ENCODE results near the gene CHEK2.
A peak's percentile ranks its signal among the peaks of the same experiment; 100 is the strongest.
"Not testable (repeated sequence)": the region's sequence is repeated elsewhere in the genome, so short reads cannot be mapped to it uniquely, and the experiment has no call there.

CHEK2 gene

GRCh38 chr22:28711341-28711740 is 30.3 kb downstream of the CHEK2 start:
- DNase-seq (ENCODE audit: low read depth), result no peak
- H3K4me3 ChIP-seq (ENCODE audit: low read length), result peak overlapping the region; percentile 45
- TF ChIP-seq CTCF (conservative IDR thresholded peaks at IDR 0.05; ENCODE audit: low read length), result no peak

- peak; percentile 86 for DNase-seq (ENCODE audit: low read depth)
- peak overlapping the region; percentile 6 for H3K4me3 ChIP-seq (ENCODE audit: low read length)
- TF ChIP-seq CTCF (conservative IDR thresholded peaks at IDR 0.05; ENCODE audit: low read length), result no peak; the same call in 1 of the 2 replicates
Observed at GRCh38 chr22:28710576-28711191, 30.9 kb downstream of the CHEK2 start.

- no peak overlapping the region for H3K4me3 ChIP-seq (ENCODE audit: low read length)
- DNase-seq (ENCODE audit: low read depth), result peak; percentile 10
- no peak for TF ChIP-seq CTCF (conservative IDR thresholded peaks at IDR 0.05; ENCODE audit: low read length)
Observed at GRCh38 chr22:28710107-28710506, 31.5 kb downstream of the CHEK2 start.

GRCh38 chr22:28706845-28707244 is 34.8 kb downstream of the CHEK2 start:
- no peak for TF ChIP-seq CTCF (conservative IDR thresholded peaks at IDR 0.05; ENCODE audit: low read length)
- no peak for DNase-seq (ENCODE audit: low read depth)
- no peak overlapping the region for H3K4me3 ChIP-seq (ENCODE audit: low read length)

GRCh38 chr22:28703436-28703835 is 38.2 kb downstream of the CHEK2 start:
- H3K4me3 ChIP-seq (ENCODE audit: low read length), result no peak overlapping the region
- no peak for TF ChIP-seq CTCF (conservative IDR thresholded peaks at IDR 0.05; ENCODE audit: low read length)
- peak; percentile 60 for DNase-seq (ENCODE audit: low read depth)

GRCh38 chr22:28702891-28703290 is 38.7 kb downstream of the CHEK2 start:
- H3K4me3 ChIP-seq (ENCODE audit: low read length), result no peak overlapping the region
- DNase-seq (ENCODE audit: low read depth), result no peak

GRCh38 chr22:28693041-28693760 is 48.4 kb downstream of the CHEK2 start:
- not testable (repeated sequence) for H3K4me3 ChIP-seq (ENCODE audit: low read length); DNase-seq (ENCODE audit: low read depth)

More at GRCh38 chr22:28702891-28703290, 38.7 kb downstream of the CHEK2 start:
- no peak for TF ChIP-seq CTCF (conservative IDR thresholded peaks at IDR 0.05; ENCODE audit: low read length)

GRCh38 chr22:28689796-28690195 is 51.8 kb downstream of the CHEK2 start:
- DNase-seq (ENCODE audit: low read depth); H3K4me3 ChIP-seq (ENCODE audit: low read length): not testable (repeated sequence)

GRCh38 chr22:28682966-28683365 is 58.7 kb downstream of the CHEK2 start:
- not testable (repeated sequence) for H3K4me3 ChIP-seq (ENCODE audit: low read length); DNase-seq (ENCODE audit: low read depth)

GRCh38 chr22:28680813-28681490 is 60.7 kb downstream of the CHEK2 start:
- H3K4me3 ChIP-seq (ENCODE audit: low read length), result not testable (repeated sequence)

GRCh38 chr22:28679611-28680287 is 61.9 kb downstream of the CHEK2 start, which contains the start of gene TTC28:
TSS of gene TTC28 (minus strand) at chr22:28679840. CDS start at chr22:28679723, 117 bp downstream.
- peak within 1 kb of the TSS; percentile 77 for H3K4me3 ChIP-seq (ENCODE audit: low read length)
- DNase-seq (ENCODE audit: low read depth), result peak; percentile 77

More at GRCh38 chr22:28680813-28681490, 60.7 kb downstream of the CHEK2 start:
- DNase-seq (ENCODE audit: low read depth), result not testable (repeated sequence)

All from AG10803 (cell line).